ENCODE measurements around the gene MTX1.
"Not testable (repeated sequence)": the region's sequence is repeated elsewhere in the genome, so short reads cannot be mapped to it uniquely, and the experiment has no call there.

The MTX1 gene

GRCh38 chr1:155210314-155211104 lies 2.0 kb downstream of the MTX1 start:
- no peak for TF ChIP-seq CTCF (IDR thresholded peaks at IDR 0.05; ENCODE audit: extremely low read depth, missing control alignments)
- no peak for DNase-seq (ENCODE audit: low spot score)

- DNase-seq (ENCODE audit: low spot score), result not testable (repeated sequence)
Measured at GRCh38 chr1:155211381-155212050, 3.0 kb downstream of the MTX1 start.

- not testable (repeated sequence) for DNase-seq (ENCODE audit: low spot score)
Measured at GRCh38 chr1:155212051-155212440, 3.6 kb downstream of the MTX1 start.

- not testable (repeated sequence) for DNase-seq (ENCODE audit: low spot score)
Measured at GRCh38 chr1:155214702-155215101, 6.2 kb downstream of the MTX1 start.

GRCh38 chr1:155218854-155219591 lies 10.5 kb downstream of the MTX1 start:
- no peak for DNase-seq (ENCODE audit: low spot score)
- TF ChIP-seq CTCF (IDR thresholded peaks at IDR 0.05; ENCODE audit: extremely low read depth, missing control alignments), result no peak

- TF ChIP-seq CTCF (IDR thresholded peaks at IDR 0.05; ENCODE audit: extremely low read depth, missing control alignments), result no peak
- DNase-seq (ENCODE audit: low spot score), result no peak
Measured at GRCh38 chr1:155219592-155220031, 11.1 kb downstream of the MTX1 start.

- not testable (repeated sequence) for DNase-seq (ENCODE audit: low spot score)
Measured at GRCh38 chr1:155220211-155220965, 11.9 kb downstream of the MTX1 start.

GRCh38 chr1:155223047-155223446 lies 14.6 kb downstream of the MTX1 start:
- TF ChIP-seq CTCF (IDR thresholded peaks at IDR 0.05; ENCODE audit: extremely low read depth, missing control alignments), result no peak
- no peak for DNase-seq (ENCODE audit: low spot score)

GRCh38 chr1:155225404-155225759 lies 16.9 kb downstream of the MTX1 start:
- not testable (repeated sequence) for DNase-seq (ENCODE audit: low spot score)

Measured in GM20000 (cell line).